Upper lobe of left lung (tissue), 4 donors: ENCODE measurements around the gene CYP46A1.

ENCODE experiments used
- POLR2AphosphoS5 ChIP-seq, 2 donors: sonication (generic); formaldehyde crosslinking; IDR thresholded peaks; one replicate each; pipeline ENCODE4 v1.5.1; 2017; ENCODE audit warnings: antibody characterized with exemption in 2 of 2
- TF ChIP-seq, protein P1 (sequence below), 6 experiments: fragments of 450-650 bp in 4 of 6; fragments of 200-600 bp in 2 of 6; sonication (generic) in 2 of 6; IDR thresholded peaks; one replicate each; pipeline ENCODE4 v1.5.1; 2016 to 2019; ENCODE audit warnings: antibody characterized with exemption in 6 of 6

DNA sequence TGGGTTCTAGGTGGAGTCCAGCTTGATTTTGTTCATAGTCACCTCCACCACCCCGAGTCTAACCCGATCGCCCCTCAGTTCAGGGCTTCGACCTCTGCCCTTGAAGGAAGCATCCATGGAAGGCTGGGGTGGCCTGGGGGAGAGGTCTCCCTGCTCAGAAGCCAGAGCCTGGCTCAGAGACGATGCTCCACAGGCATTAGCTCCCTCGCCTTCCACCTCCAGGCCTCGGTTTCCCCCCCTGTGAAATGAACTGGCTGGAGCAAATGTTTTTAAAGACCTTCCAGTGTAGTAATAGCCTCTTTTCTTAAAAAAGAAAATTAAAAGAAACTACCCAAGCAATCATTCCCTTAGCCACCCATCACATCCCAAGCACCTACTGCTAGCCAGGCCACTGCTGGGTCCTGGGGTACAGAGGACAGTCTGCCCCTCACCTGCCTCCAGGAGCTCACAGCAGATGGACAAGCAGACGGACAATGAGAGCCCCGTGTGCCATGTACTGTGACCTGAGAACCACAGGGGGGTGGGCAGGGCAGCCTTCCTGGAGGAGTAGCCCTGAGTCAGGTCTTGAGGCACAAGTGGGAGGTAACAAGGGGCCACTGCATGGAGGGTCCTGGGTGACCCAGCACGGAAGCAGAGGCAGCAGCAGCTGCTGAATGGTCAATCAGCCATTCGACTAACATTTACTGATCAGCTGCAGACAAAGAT, 66.8 kb downstream of the CYP46A1 start:
- no peak for TF ChIP-seq POLR2AphosphoS5 (IDR thresholded peaks at IDR 0.05)
- TF ChIP-seq, protein P1, sequence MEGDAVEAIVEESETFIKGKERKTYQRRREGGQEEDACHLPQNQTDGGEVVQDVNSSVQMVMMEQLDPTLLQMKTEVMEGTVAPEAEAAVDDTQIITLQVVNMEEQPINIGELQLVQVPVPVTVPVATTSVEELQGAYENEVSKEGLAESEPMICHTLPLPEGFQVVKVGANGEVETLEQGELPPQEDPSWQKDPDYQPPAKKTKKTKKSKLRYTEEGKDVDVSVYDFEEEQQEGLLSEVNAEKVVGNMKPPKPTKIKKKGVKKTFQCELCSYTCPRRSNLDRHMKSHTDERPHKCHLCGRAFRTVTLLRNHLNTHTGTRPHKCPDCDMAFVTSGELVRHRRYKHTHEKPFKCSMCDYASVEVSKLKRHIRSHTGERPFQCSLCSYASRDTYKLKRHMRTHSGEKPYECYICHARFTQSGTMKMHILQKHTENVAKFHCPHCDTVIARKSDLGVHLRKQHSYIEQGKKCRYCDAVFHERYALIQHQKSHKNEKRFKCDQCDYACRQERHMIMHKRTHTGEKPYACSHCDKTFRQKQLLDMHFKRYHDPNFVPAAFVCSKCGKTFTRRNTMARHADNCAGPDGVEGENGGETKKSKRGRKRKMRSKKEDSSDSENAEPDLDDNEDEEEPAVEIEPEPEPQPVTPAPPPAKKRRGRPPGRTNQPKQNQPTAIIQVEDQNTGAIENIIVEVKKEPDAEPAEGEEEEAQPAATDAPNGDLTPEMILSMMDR (IDR thresholded peaks at IDR 0.05): no peak
